Measurements from ENCODE around the gene ATP2A3.

- no peak for TF ChIP-seq CTCF (conservative IDR thresholded peaks at IDR 0.05)
- TF ChIP-seq EZH2 (IDR thresholded peaks at IDR 0.05; ENCODE audit: low read depth) = no peak
Observed at GRCh38 chr17:3943240-3943891, 20.9 kb downstream of the ATP2A3 start.
